Mesendoderm (in vitro differentiated cells): ENCODE results near the gene OR10A3.

Source experiments
- DNase-seq: peaks from one replicate; pipeline ENCODE4 v3.0.0; 2013
- H2AK5ac ChIP-seq: 2 replicates; pipeline ENCODE4 v1.6.1; 2013; ENCODE audit warnings: low read length, inconsistent platforms
- H2BK120ac ChIP-seq: 2 replicates; pipeline ENCODE4 v1.6.1; 2013; ENCODE audit warnings: low read depth, mild to moderate bottlenecking, low read length, moderate library complexity, mixed read lengths
- H2BK15ac ChIP-seq: replicated peaks from 2 replicates; pipeline ENCODE4 v1.6.1; 2013; ENCODE audit warnings: low read depth, mild to moderate bottlenecking, moderate library complexity
- H2BK5ac ChIP-seq: 2 replicates; pipeline ENCODE4 v1.6.1; 2013; ENCODE audit warnings: low read length, inconsistent platforms
- H3K18ac ChIP-seq: 2 replicates; pipeline ENCODE4 v1.6.1; 2013; ENCODE audit warnings: mild to moderate bottlenecking, low read length, mixed read lengths
- H3K23ac ChIP-seq: one replicate; pipeline ENCODE4 v1.6.1; 2013; ENCODE audit warnings: low read length
- H3K27ac ChIP-seq: 2 replicates; pipeline ENCODE4 v1.5.1; 2013; ENCODE audit warnings: low read depth, mild to moderate bottlenecking, inconsistent platforms, low read length, moderate library complexity
- H3K27me3 ChIP-seq: 2 replicates; pipeline ENCODE4 v1.6.1; 2013; ENCODE audit warnings: low read length, control low read depth, mild to moderate bottlenecking, inconsistent platforms; ENCODE audit not compliant: insufficient read depth, poor library complexity
- H3K36me3 ChIP-seq: 2 replicates; pipeline ENCODE4 v1.6.1; 2013; ENCODE audit warnings: low read length, inconsistent platforms; ENCODE audit not compliant: control insufficient read depth, insufficient read depth
- H3K4ac ChIP-seq: one replicate; pipeline ENCODE4 v1.6.1; 2013; ENCODE audit warnings: low read depth, mild to moderate bottlenecking, low read length, moderate library complexity
- H3K4me1 ChIP-seq: 2 replicates; pipeline ENCODE4 v1.6.1; 2013; ENCODE audit warnings: low read depth, low read length, inconsistent platforms; ENCODE audit not compliant: control insufficient read depth
- H3K4me2 ChIP-seq: 2 replicates; pipeline ENCODE4 v1.6.1; 2013; ENCODE audit warnings: low read length
- H3K4me3 ChIP-seq: 2 replicates; pipeline ENCODE4 v1.5.1; 2013; ENCODE audit warnings: mild to moderate bottlenecking, low read length
- H3K56ac ChIP-seq: one replicate; pipeline ENCODE4 v1.6.1; 2013; ENCODE audit warnings: low read length
- H3K79me1 ChIP-seq: 2 replicates; pipeline ENCODE4 v1.6.1; 2013; ENCODE audit warnings: low read length, inconsistent platforms
- H3K79me2 ChIP-seq: 2 replicates; pipeline ENCODE4 v1.6.1; 2013; ENCODE audit warnings: mild to moderate bottlenecking, low read length; ENCODE audit not compliant: control insufficient read depth, insufficient read depth
- H3K9ac ChIP-seq: 2 replicates; pipeline ENCODE4 v1.6.1; 2013; ENCODE audit warnings: low read length, inconsistent platforms
- H4K5ac ChIP-seq: one replicate; pipeline ENCODE4 v1.6.1; 2013; ENCODE audit warnings: low read length
- H4K8ac ChIP-seq: one replicate; pipeline ENCODE4 v1.6.1; 2013; ENCODE audit warnings: low read depth, mild to moderate bottlenecking, control low read depth, low read length, moderate library complexity
- WGBS: extraction: QIAGEN DNeasy Blood & Tissue Kit; methylation state at CpG from one replicate; pipeline ENCODE4 v1.1.7; 2013; ENCODE audit warnings: low lambda C conversion rate, missing lambda C conversion rate; ENCODE audit not compliant: insufficient coverage; ENCODE audit errors: extremely low coverage; 5-methylcytosine and 5-hydroxymethylcytosine counted together

Gene OR10A3

DNA sequence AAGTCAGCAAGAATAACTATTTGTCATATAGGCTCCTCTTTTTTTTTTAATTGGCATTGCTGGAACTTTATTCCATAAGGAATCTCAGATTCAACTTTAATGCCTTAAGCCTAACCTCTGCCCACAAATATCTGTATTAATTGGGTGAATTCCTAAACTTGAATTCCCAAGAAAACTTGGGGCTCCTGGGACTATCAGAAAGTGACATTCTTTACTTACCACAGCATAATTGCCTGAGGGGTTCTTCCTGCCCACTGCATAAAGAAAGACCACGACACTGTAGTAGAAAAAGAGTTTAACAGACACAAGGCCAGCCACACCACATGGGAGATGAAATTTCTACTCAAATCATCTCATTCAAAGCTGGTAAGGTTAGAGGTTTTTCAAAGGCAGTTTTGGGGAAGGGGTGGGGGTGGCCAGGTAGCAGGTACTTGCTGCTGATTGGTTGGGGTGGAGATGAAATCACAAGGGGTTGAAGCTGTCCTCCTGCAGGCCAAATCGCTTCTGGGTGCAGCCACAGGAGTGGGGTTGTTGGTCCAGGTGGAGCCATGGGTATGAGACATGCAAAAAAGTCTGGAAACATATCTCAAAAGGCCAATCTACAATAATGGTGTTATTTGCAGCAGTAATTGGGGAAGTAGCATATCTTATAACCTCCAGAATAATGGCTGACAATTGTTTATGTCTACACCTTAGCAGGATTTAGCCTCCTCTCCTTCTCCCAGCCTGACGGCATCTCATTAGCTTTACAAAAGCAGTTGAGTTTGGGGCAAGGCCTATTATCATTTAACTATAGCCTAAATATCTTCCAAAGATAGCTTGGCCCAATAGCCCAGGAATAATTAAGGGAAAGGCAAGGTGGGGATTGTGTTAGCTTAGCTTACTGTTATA, 28.5 kb upstream of the OR10A3 start:
- Histone ChIP-seq H3K56ac (no peak overlapping the region), H3K4me2 (no peak overlapping the region), H3K36me3 (no peaks in the 10 kb centered on the region), H4K5ac (no peak overlapping the region), H2BK120ac (no peak overlapping the region), H3K27ac (no peak overlapping the region), H3K4me1 (peaks cover 1% of the 10 kb centered on the region), H2AK5ac (no peak overlapping the region), H3K23ac (no peak overlapping the region), H3K9ac (no peak overlapping the region), H3K79me2 (no peaks in the 10 kb centered on the region), H3K18ac (peak overlapping the region; percentile 25), H2BK15ac (no peak overlapping the region), H3K4me3 (no peak overlapping the region), H3K4ac (no peak overlapping the region), H4K8ac (no peak overlapping the region), H2BK5ac (no peak overlapping the region), H3K27me3 (no peaks in the 10 kb centered on the region), H3K79me1 (no peaks in the 10 kb centered on the region)
- WGBS: no CpG with 5 or more reads among the region's 3 CpGs
- peak; percentile 65 for DNase-seq

DNA sequence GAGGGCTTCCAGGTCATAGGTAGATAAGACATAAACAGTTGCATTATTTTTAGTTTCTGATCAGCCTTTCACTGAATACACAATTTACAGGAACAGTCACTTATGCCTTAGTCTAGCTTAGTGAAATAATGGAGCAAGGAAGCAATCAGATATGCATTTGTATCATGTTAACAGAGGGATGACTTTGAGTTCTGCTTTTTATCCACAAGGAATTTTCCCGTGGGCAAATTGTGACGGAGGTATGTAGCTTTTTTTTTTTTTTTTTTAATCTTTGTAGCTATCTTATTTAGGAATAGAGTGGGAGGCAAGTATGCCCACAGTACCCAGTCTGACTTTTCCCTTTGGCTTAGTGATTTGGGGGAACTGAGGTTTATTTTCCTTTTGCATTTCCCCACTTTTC, 27.2 kb upstream of the OR10A3 start:
- Histone ChIP-seq H4K8ac (no peak overlapping the region), H3K18ac (no peak overlapping the region), H3K4me2 (no peak overlapping the region), H3K4me1 (peaks cover 1% of the 10 kb centered on the region), H3K79me1 (no peaks in the 10 kb centered on the region), H3K27me3 (no peaks in the 10 kb centered on the region), H3K4me3 (no peak overlapping the region), H2BK5ac (no peak overlapping the region), H3K79me2 (no peaks in the 10 kb centered on the region), H4K5ac (no peak overlapping the region), H2BK120ac (no peak overlapping the region), H3K23ac (no peak overlapping the region), H3K56ac (no peak overlapping the region), H3K27ac (no peak overlapping the region), H3K4ac (no peak overlapping the region), H2BK15ac (no peak overlapping the region), H3K9ac (no peak overlapping the region), H2AK5ac (no peak overlapping the region), H3K36me3 (no peaks in the 10 kb centered on the region)
- WGBS: no CpG with 5 or more reads among the region's 2 CpGs
- DNase-seq: peak; percentile 9

DNA sequence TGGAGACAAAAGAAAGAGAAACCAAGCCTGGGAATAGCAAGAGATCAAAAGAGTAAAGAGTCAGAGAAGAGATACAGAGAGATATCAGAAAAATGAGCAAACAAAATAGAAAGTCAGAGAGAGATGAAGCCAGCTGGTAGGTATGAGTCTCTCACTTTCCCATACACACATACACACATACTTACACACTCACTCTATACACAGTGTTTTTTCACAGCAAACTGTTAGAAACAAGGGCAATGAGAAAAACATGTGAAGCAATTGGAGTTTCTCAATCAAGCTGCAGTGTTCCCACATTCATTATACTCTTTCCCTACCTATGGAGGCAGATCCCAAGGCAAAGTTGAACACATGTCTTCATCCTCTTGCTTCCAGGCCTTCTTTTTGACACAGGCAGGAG, 26.3 kb upstream of the OR10A3 start:
- H3K27me3 ChIP-seq: no peaks in the 10 kb centered on the region
- H4K5ac ChIP-seq: no peak overlapping the region
- no peaks in the 10 kb centered on the region for H3K79me1 ChIP-seq
- H3K18ac ChIP-seq: no peak overlapping the region
- H2BK15ac ChIP-seq: no peak overlapping the region
- no peak overlapping the region for H3K56ac ChIP-seq
- no peak overlapping the region for H3K4me3 ChIP-seq
- no peak overlapping the region for H3K23ac ChIP-seq
- H3K27ac ChIP-seq: no peak overlapping the region
- no peaks in the 10 kb centered on the region for H3K36me3 ChIP-seq
- H2BK5ac ChIP-seq: no peak overlapping the region
- no peaks in the 10 kb centered on the region for H3K79me2 ChIP-seq
- no peak overlapping the region for H3K9ac ChIP-seq
- DNase-seq: no peak
- H4K8ac ChIP-seq: no peak overlapping the region
- H2BK120ac ChIP-seq: no peak overlapping the region
- no peak overlapping the region for H3K4ac ChIP-seq
- H3K4me2 ChIP-seq: no peak overlapping the region
- peaks cover 1% of the 10 kb centered on the region for H3K4me1 ChIP-seq
- no peak overlapping the region for H2AK5ac ChIP-seq

DNA sequence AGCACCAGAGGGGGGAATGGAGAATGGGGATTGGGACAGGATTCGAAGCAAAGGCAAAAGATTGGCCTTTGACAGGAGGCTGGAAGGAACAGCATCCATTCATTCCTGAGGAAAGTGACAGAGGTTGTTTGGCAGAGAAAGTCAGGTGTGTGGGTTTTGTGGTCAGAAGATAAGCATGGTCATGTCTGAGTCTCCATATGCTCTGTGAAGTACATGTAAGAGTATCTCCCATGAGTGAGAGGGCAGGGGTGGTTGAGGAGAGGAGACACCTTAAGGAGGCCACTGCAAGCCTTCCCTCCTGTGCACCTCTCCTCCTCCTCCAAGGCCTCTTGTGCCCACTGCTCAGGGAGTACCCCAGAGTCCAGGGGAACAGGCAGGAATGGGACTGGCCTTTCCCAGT, 25.6 kb upstream of the OR10A3 start:
- H2BK5ac ChIP-seq: no peak overlapping the region
- H4K8ac ChIP-seq: no peak overlapping the region
- H2BK120ac ChIP-seq: no peak overlapping the region
- H3K4ac ChIP-seq: no peak overlapping the region
- H3K36me3 ChIP-seq: no peaks in the 10 kb centered on the region
- no peak overlapping the region for H3K27ac ChIP-seq
- H4K5ac ChIP-seq: no peak overlapping the region
- no peak overlapping the region for H3K9ac ChIP-seq
- H2AK5ac ChIP-seq: no peak overlapping the region
- no peak overlapping the region for H2BK15ac ChIP-seq
- WGBS: no CpG with 5 or more reads among the region's 1 CpG
- no peaks in the 10 kb centered on the region for H3K79me2 ChIP-seq
- H3K4me1 ChIP-seq: peaks cover 1% of the 10 kb centered on the region
- DNase-seq: no peak
- no peak overlapping the region for H3K23ac ChIP-seq
- no peak overlapping the region for H3K4me2 ChIP-seq
- H3K27me3 ChIP-seq: no peaks in the 10 kb centered on the region
- no peak overlapping the region for H3K18ac ChIP-seq
- no peak overlapping the region for H3K4me3 ChIP-seq
- no peak overlapping the region for H3K56ac ChIP-seq
- H3K79me1 ChIP-seq: no peaks in the 10 kb centered on the region

DNA sequence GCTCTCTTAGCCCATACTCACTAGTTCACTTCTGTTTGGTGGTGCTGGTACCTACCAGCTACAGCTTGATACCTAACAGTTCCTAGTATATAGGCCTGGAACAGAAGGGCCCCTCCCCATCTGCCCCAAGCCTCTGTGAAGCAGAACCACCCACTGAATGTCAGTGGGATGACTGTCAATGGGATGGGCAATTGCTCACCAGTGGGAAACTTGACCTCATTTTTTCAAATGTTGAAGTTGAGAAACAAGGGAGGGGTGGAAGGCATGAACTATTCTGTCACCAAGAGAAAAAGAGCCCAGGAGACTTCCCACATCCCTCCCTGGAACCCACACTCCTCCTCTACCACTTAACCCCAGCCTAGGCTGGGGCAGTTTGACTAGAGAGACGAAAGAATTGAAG, 23.9 kb upstream of the OR10A3 start, which contains the start of gene NLRP10:
NLRP10 (minus strand) TSS at position 62 of the 400 bp plus-strand sequence. CDS start 1,952 bp downstream, outside the sequence.
- no peak within 1 kb of the TSS for H3K23ac ChIP-seq
- H3K56ac ChIP-seq: no peak within 1 kb of the TSS
- H4K8ac ChIP-seq: no peak within 1 kb of the TSS
- H3K4ac ChIP-seq: no peak within 1 kb of the TSS
- H3K27ac ChIP-seq: no peak within 1 kb of the TSS
- H3K79me1 ChIP-seq: no peaks in the 10 kb centered on the region
- DNase-seq: no peak
- H2BK5ac ChIP-seq: no peak within 1 kb of the TSS
- no peaks in the 10 kb centered on the region for H3K79me2 ChIP-seq
- no peak within 1 kb of the TSS for H3K4me3 ChIP-seq
- no peak within 1 kb of the TSS for H3K9ac ChIP-seq
- no peak within 1 kb of the TSS for H2BK120ac ChIP-seq
- no peaks in the 10 kb centered on the region for H3K36me3 ChIP-seq
- H3K4me1 ChIP-seq: peaks cover 1% of the 10 kb centered on the region
- WGBS: no CpG with 5 or more reads among the region's 1 CpG
- no peak within 1 kb of the TSS for H3K4me2 ChIP-seq
- no peaks in the 10 kb centered on the region for H3K27me3 ChIP-seq
- no peak within 1 kb of the TSS for H4K5ac ChIP-seq
- H2BK15ac ChIP-seq: no peak within 1 kb of the TSS
- H3K18ac ChIP-seq: no peak within 1 kb of the TSS
- H2AK5ac ChIP-seq: no peak within 1 kb of the TSS

DNA sequence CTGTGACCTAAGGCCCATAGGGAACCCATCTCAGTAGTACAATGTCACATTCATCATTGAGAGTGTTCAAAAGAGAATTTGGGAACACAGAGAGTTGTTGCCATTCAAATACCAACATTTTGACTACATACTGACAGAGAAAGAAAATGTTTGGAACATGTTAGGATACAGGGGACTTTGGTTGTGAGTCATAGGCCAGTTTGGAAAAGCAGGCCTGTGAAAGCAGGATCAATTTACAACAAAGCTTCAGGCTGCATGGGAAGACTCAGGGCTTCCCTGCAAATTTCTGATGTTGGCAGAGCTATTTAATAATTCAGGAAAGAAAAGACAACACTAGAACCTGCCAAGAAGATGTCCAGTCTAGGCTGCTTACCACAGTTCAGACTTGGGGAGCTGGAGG, 23.4 kb upstream of the OR10A3 start:
- Histone ChIP-seq H4K5ac (no peak overlapping the region), H3K56ac (no peak overlapping the region), H3K4me3 (no peak overlapping the region), H3K4me1 (no peaks in the 10 kb centered on the region), H3K4ac (no peak overlapping the region), H3K9ac (no peak overlapping the region), H2BK15ac (no peak overlapping the region), H3K79me2 (no peaks in the 10 kb centered on the region), H3K27ac (no peak overlapping the region), H3K23ac (no peak overlapping the region), H4K8ac (no peak overlapping the region), H3K27me3 (no peaks in the 10 kb centered on the region), H3K18ac (no peak overlapping the region), H3K36me3 (no peaks in the 10 kb centered on the region), H3K79me1 (no peaks in the 10 kb centered on the region), H2AK5ac (no peak overlapping the region), H2BK5ac (no peak overlapping the region), H3K4me2 (no peak overlapping the region), H2BK120ac (no peak overlapping the region)
- DNase-seq: no peak
